Measurements from ENCODE around the gene STPG1.

GRCh38 chr1:24442764-24443163 lies 29.2 kb upstream of the STPG1 start:
- TF ChIP-seq POLR2A (IDR thresholded peaks at IDR 0.05; ENCODE audit: low read depth, low read length) (no peak), POLR2AphosphoS5 (IDR thresholded peaks at IDR 0.05; ENCODE audit: low read depth, low read length) (no peak), TAF1 (IDR thresholded peaks at IDR 0.05; ENCODE audit: borderline replicate concordance, low read depth, low read length) (no peak)
